PFSK-1 (cell line): ENCODE measurements around the gene NSMF.

ENCODE experiments used
- FOXP2 ChIP-seq: optimal IDR thresholded peaks from 2 replicates; pipeline ENCODE3; 2011; ENCODE audit warnings: borderline replicate concordance, control low read depth, inconsistent platforms; ENCODE audit not compliant: insufficient read depth; ENCODE audit errors: extremely low read length, extremely low read depth
- POLR2AphosphoS5 ChIP-seq: IDR thresholded peaks from 2 replicates; pipeline ENCODE4 v1.6.1; 2012; ENCODE audit warnings: low read depth, mild to moderate bottlenecking, control low read depth, low read length, moderate library complexity
- SIN3A ChIP-seq: IDR thresholded peaks from 2 replicates; pipeline ENCODE4 v1.6.1; 2012; ENCODE audit warnings: mild to moderate bottlenecking, low read length, moderate library complexity, borderline replicate concordance; ENCODE audit not compliant: insufficient read depth
- TAF1 ChIP-seq: IDR thresholded peaks from 2 replicates; pipeline ENCODE4 v1.6.1; 2012; ENCODE audit warnings: low read length, control low read depth, borderline replicate concordance; ENCODE audit not compliant: insufficient read depth
- TF ChIP-seq, protein P1 (sequence below), 2 experiments: IDR thresholded peaks; 2 replicates each; pipeline versions ENCODE4 v1.6.1 to v1.8.0; 2011 to 2012; ENCODE audit warnings: low read depth in 2 of 2, low read length in 2 of 2, control low read depth in 1 of 2, inconsistent platforms in 1 of 2, mild to moderate bottlenecking in 1 of 2, moderate library complexity in 1 of 2; ENCODE audit not compliant: insufficient read depth in 1 of 2

The NSMF gene

GRCh38 chr9:137397675-137398423, 61.3 kb downstream of the NSMF start:
- TF ChIP-seq, protein P1, sequence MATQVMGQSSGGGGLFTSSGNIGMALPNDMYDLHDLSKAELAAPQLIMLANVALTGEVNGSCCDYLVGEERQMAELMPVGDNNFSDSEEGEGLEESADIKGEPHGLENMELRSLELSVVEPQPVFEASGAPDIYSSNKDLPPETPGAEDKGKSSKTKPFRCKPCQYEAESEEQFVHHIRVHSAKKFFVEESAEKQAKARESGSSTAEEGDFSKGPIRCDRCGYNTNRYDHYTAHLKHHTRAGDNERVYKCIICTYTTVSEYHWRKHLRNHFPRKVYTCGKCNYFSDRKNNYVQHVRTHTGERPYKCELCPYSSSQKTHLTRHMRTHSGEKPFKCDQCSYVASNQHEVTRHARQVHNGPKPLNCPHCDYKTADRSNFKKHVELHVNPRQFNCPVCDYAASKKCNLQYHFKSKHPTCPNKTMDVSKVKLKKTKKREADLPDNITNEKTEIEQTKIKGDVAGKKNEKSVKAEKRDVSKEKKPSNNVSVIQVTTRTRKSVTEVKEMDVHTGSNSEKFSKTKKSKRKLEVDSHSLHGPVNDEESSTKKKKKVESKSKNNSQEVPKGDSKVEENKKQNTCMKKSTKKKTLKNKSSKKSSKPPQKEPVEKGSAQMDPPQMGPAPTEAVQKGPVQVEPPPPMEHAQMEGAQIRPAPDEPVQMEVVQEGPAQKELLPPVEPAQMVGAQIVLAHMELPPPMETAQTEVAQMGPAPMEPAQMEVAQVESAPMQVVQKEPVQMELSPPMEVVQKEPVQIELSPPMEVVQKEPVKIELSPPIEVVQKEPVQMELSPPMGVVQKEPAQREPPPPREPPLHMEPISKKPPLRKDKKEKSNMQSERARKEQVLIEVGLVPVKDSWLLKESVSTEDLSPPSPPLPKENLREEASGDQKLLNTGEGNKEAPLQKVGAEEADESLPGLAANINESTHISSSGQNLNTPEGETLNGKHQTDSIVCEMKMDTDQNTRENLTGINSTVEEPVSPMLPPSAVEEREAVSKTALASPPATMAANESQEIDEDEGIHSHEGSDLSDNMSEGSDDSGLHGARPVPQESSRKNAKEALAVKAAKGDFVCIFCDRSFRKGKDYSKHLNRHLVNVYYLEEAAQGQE (IDR thresholded peaks at IDR 0.05; ENCODE audit: insufficient read depth in 1 of 2, low read depth in 2 of 2, low read length in 2 of 2): no peak
- no peak for TF ChIP-seq FOXP2
- no peak for TF ChIP-seq SIN3A
- no peak for TF ChIP-seq TAF1
- no peak for TF ChIP-seq POLR2AphosphoS5
